Measurements from ENCODE around the gene C1QL4. TPM values are rescaled to one million over a fixed set of nuclear protein-coding genes. Genes with fewer than 3 reads are reported as not detected.

C1QL4 gene
- total and polyA plus RNA-seq, 9 of the 15 experiments (the other 6 are each of a cell fraction or from before 2014, with no cell fraction given), result 0.08 to 2.1 (median 0.31) TPM

DNA sequence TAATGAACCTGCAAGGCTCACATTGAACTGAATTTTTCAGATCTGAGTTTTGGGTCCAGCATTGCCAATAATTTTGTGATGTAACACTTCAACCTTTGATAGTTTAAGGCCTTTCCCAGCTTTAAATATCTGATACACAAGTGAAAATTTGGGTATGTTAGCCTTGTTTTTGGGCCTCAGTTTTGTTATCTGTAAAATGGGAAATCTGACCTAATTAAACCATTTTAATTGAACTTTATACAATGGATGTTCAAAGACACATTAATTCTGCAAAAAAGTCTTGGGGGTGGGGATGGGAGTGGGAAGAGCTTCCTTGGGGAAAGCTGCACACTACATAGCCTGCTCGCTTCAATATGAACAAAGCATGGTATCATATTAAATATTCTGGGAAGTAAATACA lies 25.1 kb upstream of the C1QL4 start:
- H3K9me3 ChIP-seq (replicated peaks; ENCODE audit: control insufficient read depth, insufficient read depth, low read depth, low read length), result no peaks in the 10 kb centered on the region
- no peaks in the 10 kb centered on the region for H3K36me3 ChIP-seq (ENCODE audit: control insufficient read depth, insufficient read depth, low read length)
- no peak overlapping the region for H3K4me2 ChIP-seq (ENCODE audit: insufficient read depth, low read length)
- ATAC-seq, result no peak
- no peak for DNase-seq (ENCODE audit: extremely low read depth in 1 of 4, low spot score in 3 of 4)
- no peak overlapping the region for H3K27ac ChIP-seq (ENCODE audit: extremely low read depth, low read depth, low read length)
- H3K27me3 ChIP-seq (ENCODE audit: control insufficient read depth in 2 of 2, insufficient read depth in 2 of 2, low read length in 2 of 2), result no peaks in the 10 kb centered on the region
- no peaks in the 10 kb centered on the region for H4K20me1 ChIP-seq (replicated peaks; ENCODE audit: control insufficient read depth, insufficient read depth, low read length)
- POLR2A ChIA-PET, result no interaction called here
- 80% methylated on average over 1 of the region's 1 CpG for WGBS (ENCODE audit: insufficient coverage, low coverage, missing lambda C conversion rate)
- in situ Hi-C loops (cut with MboI) (loop anchor here (5.0 kb wide), 1 partner anchor 155 kb away; no protein-coding TSS in a partner anchor), intact Hi-C loops (cut with micrococcal nuclease) (no loop called here)
- H3K4me3 ChIP-seq, result no peak overlapping the region
- H3K9ac ChIP-seq (ENCODE audit: insufficient read depth in 1 of 2, low read depth in 2 of 2, low read length in 2 of 2), result no peak overlapping the region
- peaks cover 4% of the 10 kb centered on the region; the same call in 2 of the 3 replicates for H3K79me2 ChIP-seq (ENCODE audit: control insufficient read depth, insufficient read depth, low read length)
- CTCF ChIA-PET (ENCODE audit: low intra/inter-chr PET ratio), result interaction anchor here (0.6 to 8.6 kb wide), 2 partner anchors 148 to 152 kb away, joined by 5 to 185 read pairs; no protein-coding TSS in a partner anchor
- H3K4me1 ChIP-seq (replicated peaks in 1 of 2; ENCODE audit: control insufficient read depth in 2 of 2, insufficient read depth in 2 of 2, low read length in 2 of 2), result peaks cover 8 to 13% of the 10 kb centered on the region in 2 experiments; a peak in 3 of 5 replicates
- FAIRE-seq, result no peak
- H3K9me1 ChIP-seq (ENCODE audit: control insufficient read depth, insufficient read depth, low read length), result no peaks in the 10 kb centered on the region
- no peak overlapping the region for H2AFZ ChIP-seq (ENCODE audit: low read depth, low read length)
- no TSS peak for BruUV-seq (replicated peaks)
- TF ChIP-seq ADNP (tag; IDR thresholded peaks at IDR 0.05) (peak; percentile 68), NR1H2 (CRISPR knock-in tag; IDR thresholded peaks at IDR 0.05) (no peak), BRCA1 (IDR thresholded peaks at IDR 0.05) (no peak), BRCA1 (CRISPR knock-in tag; IDR thresholded peaks at IDR 0.05) (no peak), RBM25 (IDR thresholded peaks at IDR 0.05; ENCODE audit: low read depth, low read length, severe bottlenecking) (peak; percentile 86), CXXC5 (CRISPR knock-in tag; IDR thresholded peaks at IDR 0.05) (no peak), POLR3G (IDR thresholded peaks at IDR 0.05; ENCODE audit: extremely low read depth, insufficient read length, insufficient replicate concordance) (no peak), BCOR (IDR thresholded peaks at IDR 0.05) (peak; percentile 66), KDM1A (IDR thresholded peaks at IDR 0.05) (0 out of 4 replicates have a peak, but pooled peaks of 1 of the 2 experiments have one; percentile 34)
- TF ChIP-seq, protein P1, sequence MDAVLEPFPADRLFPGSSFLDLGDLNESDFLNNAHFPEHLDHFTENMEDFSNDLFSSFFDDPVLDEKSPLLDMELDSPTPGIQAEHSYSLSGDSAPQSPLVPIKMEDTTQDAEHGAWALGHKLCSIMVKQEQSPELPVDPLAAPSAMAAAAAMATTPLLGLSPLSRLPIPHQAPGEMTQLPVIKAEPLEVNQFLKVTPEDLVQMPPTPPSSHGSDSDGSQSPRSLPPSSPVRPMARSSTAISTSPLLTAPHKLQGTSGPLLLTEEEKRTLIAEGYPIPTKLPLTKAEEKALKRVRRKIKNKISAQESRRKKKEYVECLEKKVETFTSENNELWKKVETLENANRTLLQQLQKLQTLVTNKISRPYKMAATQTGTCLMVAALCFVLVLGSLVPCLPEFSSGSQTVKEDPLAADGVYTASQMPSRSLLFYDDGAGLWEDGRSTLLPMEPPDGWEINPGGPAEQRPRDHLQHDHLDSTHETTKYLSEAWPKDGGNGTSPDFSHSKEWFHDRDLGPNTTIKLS (IDR thresholded peaks at IDR 0.05; ENCODE audit: borderline replicate concordance, low read depth), result no peak
- TF ChIP-seq, protein P2, sequence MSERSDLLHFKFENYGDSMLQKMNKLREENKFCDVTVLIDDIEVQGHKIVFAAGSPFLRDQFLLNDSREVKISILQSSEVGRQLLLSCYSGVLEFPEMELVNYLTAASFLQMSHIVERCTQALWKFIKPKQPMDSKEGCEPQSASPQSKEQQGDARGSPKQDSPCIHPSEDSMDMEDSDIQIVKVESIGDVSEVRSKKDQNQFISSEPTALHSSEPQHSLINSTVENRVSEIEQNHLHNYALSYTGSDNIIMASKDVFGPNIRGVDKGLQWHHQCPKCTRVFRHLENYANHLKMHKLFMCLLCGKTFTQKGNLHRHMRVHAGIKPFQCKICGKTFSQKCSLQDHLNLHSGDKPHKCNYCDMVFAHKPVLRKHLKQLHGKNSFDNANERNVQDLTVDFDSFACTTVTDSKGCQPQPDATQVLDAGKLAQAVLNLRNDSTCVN (CRISPR knock-in tag; IDR thresholded peaks at IDR 0.05), result no peak
- TF ChIP-seq, protein P3, sequence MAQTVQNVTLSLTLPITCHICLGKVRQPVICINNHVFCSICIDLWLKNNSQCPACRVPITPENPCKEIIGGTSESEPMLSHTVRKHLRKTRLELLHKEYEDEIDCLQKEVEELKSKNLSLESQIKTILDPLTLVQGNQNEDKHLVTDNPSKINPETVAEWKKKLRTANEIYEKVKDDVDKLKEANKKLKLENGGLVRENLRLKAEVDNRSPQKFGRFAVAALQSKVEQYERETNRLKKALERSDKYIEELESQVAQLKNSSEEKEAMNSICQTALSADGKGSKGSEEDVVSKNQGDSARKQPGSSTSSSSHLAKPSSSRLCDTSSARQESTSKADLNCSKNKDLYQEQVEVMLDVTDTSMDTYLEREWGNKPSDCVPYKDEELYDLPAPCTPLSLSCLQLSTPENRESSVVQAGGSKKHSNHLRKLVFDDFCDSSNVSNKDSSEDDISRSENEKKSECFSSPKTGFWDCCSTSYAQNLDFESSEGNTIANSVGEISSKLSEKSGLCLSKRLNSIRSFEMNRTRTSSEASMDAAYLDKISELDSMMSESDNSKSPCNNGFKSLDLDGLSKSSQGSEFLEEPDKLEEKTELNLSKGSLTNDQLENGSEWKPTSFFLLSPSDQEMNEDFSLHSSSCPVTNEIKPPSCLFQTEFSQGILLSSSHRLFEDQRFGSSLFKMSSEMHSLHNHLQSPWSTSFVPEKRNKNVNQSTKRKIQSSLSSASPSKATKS (CRISPR knock-in tag; IDR thresholded peaks at IDR 0.05), result no peak
- TF ChIP-seq, protein P4, sequence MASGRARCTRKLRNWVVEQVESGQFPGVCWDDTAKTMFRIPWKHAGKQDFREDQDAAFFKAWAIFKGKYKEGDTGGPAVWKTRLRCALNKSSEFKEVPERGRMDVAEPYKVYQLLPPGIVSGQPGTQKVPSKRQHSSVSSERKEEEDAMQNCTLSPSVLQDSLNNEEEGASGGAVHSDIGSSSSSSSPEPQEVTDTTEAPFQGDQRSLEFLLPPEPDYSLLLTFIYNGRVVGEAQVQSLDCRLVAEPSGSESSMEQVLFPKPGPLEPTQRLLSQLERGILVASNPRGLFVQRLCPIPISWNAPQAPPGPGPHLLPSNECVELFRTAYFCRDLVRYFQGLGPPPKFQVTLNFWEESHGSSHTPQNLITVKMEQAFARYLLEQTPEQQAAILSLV (tag; IDR thresholded peaks at IDR 0.05), result no peak
- TF ChIP-seq, protein P5, sequence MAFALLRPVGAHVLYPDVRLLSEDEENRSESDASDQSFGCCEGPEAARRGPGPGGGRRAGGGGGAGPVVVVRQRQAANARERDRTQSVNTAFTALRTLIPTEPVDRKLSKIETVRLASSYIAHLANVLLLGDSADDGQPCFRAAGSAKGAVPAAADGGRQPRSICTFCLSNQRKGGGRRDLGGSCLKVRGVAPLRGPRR (CRISPR knock-in tag; IDR thresholded peaks at IDR 0.05), result no peak
- TF ChIP-seq, protein P6, sequence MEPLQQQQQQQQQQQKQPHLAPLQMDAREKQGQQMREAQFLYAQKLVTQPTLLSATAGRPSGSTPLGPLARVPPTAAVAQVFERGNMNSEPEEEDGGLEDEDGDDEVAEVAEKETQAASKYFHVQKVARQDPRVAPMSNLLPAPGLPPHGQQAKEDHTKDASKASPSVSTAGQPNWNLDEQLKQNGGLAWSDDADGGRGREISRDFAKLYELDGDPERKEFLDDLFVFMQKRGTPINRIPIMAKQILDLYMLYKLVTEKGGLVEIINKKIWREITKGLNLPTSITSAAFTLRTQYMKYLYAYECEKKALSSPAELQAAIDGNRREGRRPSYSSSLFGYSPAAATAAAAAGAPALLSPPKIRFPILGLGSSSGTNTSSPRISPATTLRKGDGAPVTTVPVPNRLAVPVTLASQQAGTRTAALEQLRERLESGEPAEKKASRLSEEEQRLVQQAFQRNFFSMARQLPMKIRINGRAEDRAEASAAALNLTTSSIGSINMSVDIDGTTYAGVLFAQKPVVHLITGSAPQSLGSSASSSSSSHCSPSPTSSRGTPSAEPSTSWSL (CRISPR knock-in tag; IDR thresholded peaks at IDR 0.05; ENCODE audit: borderline replicate concordance), result no peak

All from K562 (cell line).